HG03175 (cell line): ENCODE data around the gene IFNGR2.

Experiments used
- ATAC-seq: cut with Tn5 transposase; IDR thresholded peaks from one replicate; pipeline ENCODE4 v1.9.1; 2021; ENCODE audit warnings: mild to moderate bottlenecking, moderate library complexity; ENCODE audit not compliant: unreplicated experiment

Gene IFNGR2

DNA sequence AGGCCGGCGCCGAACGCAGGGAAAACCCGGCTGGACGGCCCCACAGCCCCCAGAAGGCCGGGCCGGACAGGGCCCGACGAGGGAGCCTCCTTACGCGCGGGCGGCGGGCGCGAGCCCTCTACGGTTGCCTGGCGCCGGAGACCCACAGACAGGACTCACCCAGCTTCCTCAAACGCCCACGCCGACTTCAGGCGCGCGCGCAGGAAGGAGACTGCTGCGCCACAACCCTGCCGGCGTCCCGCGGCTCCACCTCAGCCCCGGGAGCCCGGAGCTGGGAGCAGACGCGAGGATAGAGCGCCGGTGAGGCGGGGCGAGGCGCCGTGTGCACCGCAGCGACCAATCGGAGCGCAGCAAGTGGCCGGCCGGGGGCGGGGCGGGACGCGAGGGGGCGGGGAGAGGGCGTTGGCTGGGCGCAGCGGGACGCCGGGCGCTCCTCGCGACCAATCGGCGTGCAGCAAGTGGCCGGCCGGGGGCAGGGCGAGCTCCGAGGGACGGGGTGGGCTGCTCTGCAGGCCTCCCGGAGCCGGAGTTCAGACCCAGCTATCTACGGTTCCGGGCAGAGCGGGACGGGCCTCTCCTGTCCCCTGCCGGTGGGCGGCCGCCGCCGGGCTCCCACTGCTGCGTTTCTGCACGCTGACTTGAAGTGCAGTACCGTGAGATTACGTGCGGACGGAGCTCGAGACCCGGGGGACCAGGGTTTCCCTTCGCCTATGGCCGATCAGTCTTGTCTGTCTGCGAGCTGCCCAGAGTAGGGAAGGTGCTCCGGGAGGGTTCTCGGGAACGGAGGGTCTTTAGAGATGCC, 76.7 kb downstream of the IFNGR2 start, which contains the start of gene TMEM50B:
Gene TMEM50B, minus strand, starts transcription at position 296 of the 802 bp plus-strand sequence. CDS start 11,089 bp downstream, outside the sequence.
- peak; percentile 86 for ATAC-seq

DNA sequence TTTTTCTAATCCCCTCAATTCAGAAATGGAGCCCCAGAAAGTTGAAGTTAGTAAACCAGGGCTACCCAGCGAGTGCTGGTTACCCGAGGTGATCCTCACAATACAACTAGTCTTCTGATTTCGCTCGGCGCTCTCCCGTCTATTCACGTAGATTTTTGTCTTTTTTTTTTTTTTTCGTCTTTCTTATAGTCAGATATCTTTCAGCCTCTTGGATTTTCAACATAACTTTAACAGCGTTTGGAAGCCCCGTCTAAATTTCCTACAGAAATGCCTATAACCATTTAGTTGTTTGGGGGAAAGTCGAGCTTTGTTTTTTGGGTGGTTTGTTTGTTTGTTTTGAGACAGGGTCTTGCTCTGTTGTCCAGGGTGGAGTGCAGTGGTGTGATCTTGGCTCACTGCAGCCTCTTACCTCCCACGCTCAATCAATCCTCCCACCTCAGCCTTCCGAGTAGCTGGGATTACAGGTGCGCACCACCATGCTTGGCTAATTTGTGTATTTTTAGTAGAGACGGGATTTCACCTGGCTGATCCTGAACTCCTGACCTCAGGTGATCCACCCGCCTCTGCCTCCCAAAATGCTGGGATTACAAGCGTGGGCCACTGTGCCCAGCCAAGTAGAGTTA, 77.4 kb downstream of the IFNGR2 start:
- no peak for ATAC-seq

DNA sequence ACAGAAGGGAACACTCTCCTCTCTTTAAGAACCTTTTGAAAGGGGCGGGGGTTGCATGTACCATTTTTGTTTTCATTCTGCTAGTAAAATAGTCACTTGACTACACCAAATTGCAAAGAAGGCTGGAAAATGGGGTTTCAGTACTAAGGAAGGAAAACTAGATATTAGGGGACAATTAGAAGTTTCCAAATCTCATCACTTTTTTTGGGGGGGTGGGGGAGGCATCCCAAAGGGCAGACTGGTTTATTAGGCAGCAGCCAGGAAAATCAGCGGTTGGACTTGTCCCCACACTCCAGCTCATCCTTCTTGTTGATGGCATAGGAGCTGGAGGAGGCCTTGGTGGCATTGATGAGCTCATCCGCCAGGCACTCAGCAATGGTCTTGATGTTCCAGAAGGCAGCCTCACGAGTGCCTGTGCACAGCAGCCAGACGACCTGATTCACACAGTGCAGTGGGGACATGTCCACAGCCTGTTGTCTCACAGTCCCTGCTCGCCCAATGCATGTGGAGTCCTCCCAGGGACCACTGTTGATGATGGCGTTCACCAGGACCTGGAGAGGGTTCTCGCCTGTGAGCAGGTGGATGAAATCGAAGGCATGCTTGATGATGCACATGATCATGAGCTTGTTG, 78.2 kb downstream of the IFNGR2 start:
- ATAC-seq: no peak
